ENCODE results near the gene SAT1.

SAT1 gene

DNA sequence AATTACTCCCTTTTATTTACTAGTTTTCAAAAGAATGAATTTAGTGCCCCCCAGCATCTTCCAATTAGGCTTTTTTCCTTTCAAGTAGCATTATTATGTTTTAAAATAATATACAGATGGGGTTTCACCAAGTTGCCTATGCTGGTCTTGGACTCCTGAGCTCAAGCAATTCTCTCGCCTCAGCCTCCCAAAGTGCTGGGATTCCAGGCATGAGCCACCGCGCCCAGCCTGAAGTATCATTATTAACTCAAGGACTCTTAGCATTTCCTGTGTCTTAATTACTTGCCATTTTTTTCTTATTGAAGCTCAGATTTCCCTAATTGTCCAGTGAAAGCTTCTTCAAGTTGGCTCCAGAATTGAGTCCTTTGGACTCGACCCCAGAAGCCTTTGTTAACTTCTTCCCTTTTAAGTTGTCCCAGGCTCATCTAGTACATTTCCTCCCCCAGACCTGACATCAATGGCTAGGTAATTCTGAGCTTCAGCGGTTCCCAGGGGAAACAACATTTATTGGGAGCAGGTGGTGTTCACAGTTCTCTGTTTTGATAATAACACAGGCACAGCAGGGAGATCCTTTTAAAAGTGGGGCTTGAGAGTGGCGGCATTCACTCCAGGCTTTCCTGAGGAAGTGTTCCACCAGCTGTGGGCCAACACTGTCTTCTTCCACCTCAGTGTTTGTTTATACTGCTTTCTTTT is 10.0 kb downstream of the SAT1 start:
- DNase-seq (ENCODE audit: low read depth): no peak
- TF ChIP-seq, protein P1, sequence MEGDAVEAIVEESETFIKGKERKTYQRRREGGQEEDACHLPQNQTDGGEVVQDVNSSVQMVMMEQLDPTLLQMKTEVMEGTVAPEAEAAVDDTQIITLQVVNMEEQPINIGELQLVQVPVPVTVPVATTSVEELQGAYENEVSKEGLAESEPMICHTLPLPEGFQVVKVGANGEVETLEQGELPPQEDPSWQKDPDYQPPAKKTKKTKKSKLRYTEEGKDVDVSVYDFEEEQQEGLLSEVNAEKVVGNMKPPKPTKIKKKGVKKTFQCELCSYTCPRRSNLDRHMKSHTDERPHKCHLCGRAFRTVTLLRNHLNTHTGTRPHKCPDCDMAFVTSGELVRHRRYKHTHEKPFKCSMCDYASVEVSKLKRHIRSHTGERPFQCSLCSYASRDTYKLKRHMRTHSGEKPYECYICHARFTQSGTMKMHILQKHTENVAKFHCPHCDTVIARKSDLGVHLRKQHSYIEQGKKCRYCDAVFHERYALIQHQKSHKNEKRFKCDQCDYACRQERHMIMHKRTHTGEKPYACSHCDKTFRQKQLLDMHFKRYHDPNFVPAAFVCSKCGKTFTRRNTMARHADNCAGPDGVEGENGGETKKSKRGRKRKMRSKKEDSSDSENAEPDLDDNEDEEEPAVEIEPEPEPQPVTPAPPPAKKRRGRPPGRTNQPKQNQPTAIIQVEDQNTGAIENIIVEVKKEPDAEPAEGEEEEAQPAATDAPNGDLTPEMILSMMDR (IDR thresholded peaks at IDR 0.05; ENCODE audit: low read depth, low read length, missing control alignments): no peak
- H3K4me3 ChIP-seq (ENCODE audit: low read depth, low read length): no peak overlapping the region

DNA sequence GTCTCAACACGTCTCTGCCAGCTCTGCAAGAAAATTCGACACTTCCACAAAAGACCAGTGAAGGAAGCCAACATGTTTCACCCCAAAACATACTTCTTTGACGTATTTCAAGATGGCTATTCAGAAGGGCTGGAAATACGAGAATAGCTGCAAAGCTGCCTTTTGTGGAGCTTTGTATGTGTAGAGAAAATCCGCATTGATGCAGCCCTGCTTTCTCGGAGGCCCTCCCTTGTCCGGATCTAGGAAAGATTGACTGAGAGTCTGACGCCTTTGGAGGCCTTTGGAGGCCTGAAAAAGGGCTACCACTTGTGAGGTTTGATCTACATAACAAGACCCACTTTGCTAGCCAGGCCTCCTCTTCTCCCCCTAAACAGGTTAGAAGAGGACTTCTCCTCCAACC is 12.2 kb downstream of the SAT1 start:
- TF ChIP-seq, protein P1 (IDR thresholded peaks at IDR 0.05; ENCODE audit: low read depth, low read length, missing control alignments): no peak
- H3K4me3 ChIP-seq (ENCODE audit: low read depth, low read length): no peak overlapping the region
- DNase-seq (ENCODE audit: low read depth): no peak

DNA sequence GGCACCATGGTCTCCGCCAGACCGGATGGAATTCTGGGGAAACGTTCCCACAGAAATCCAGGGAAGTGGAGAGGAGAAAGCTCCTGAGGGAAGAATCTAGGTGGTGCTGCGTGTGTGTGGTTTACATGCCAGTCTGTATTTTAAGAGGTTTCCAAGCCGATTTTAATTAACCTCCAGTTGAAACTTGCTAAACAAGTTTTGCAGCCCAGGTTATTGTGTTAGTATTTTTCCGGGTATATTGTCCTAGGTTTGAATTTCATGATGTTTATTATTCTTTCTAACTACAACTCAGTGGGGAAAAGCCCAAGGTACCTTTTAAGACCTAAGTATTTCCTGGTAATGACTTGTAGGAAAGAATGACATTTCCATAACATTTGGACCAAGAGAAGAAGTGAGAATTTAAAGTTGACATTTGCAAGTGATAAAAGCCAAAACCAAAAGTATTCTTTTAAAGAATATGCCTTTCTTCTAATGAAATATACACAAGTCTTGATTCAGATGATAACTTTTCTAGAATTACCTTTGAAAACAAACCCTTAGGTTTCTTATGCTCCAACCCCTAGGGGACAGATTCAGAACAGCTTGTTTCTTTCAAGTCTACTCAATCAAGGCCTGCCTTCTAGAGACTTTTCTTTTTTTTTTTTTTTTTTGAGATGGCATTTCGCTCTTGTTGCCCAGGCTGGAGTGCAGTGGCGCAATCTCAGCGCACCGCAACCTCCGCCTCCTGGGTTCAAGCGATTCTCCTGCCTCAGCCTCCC is 14.6 kb downstream of the SAT1 start:
- DNase-seq (ENCODE audit: low read depth): no peak
- TF ChIP-seq, protein P1 (IDR thresholded peaks at IDR 0.05; ENCODE audit: low read depth, low read length, missing control alignments): no peak
- no peak overlapping the region for H3K4me3 ChIP-seq (ENCODE audit: low read depth, low read length)

DNA sequence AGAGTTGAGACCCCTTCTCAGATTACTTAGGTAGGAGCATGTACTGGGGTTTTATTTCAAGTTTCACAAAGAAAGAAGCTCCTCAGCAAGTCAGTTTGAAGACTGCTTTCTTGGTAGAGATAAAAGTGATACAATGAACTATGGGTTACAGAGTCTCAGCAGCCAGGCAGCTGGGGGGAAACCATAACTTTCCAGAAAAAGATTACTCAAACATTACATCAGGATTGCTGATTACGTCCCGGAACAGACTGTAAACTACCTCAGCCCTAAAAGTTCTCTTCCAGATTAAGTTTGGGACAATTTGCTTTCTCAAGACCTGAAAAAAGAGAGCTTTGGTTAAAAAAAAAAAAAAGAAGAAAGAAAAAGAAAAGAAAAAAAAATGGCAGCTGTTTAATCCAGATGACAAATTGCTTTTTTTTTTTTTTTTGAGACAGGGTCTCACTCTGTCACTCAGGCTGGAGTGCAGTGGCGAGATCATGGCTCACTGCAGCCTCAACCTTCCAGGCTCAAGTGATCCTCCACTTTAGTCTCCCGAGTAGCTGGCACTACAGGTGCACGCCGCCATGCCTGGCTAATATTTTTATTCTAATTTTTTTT is 16.6 kb downstream of the SAT1 start:
- DNase-seq (ENCODE audit: low read depth): no peak
- no peak overlapping the region for H3K4me3 ChIP-seq (ENCODE audit: low read depth, low read length)
- TF ChIP-seq, protein P1 (IDR thresholded peaks at IDR 0.05; ENCODE audit: low read depth, low read length, missing control alignments): no peak

DNA sequence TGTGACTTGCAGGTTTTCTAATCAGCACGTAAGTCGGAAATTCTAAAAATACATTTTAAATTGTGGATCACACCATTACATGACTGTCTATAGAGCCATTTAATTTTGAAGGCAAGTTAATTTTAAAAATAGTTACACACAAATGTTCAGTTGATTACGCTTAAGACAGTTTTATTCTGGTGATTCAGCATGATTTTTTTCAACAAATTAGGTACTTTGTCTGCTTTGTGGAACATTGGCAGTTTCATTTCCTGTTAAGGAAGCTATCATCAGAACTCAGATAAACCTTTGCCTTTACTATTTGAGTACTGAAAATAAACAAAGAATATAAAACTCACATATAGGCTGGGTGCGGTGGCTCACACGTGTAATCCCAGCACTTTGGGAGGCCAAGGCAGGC is 19.5 kb downstream of the SAT1 start:
- TF ChIP-seq, protein P1 (IDR thresholded peaks at IDR 0.05; ENCODE audit: low read depth, low read length, missing control alignments): no peak
- no peak overlapping the region for H3K4me3 ChIP-seq (ENCODE audit: low read depth, low read length)
- no peak for DNase-seq (ENCODE audit: low read depth)

DNA sequence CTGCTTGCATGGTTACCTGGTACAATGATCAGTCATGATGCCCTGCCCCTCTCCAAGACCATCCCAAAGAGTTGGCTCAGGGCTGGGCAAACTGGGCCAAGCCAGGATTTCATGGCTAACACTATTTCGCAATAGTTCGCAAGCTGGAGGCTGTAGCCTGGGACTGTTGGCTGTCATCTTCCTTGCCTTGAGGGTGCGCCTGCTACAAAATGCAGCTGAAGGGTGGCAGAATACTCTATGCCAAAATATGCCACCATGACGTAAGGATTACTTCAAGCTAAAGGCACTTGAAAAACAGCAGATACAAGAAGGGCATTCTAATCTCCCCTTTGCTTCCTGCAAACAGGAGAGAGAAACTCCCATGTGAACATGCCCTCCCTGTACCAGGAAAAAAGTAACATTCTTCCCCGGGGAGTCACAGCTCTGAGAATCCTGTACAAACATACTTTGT is 21.0 kb downstream of the SAT1 start:
- TF ChIP-seq, protein P1 (IDR thresholded peaks at IDR 0.05; ENCODE audit: low read depth, low read length, missing control alignments): no peak
- no peak overlapping the region for H3K4me3 ChIP-seq (ENCODE audit: low read depth, low read length)
- no peak for DNase-seq (ENCODE audit: low read depth)

Measured in GM12864 (cell line).